ENCODE data around the gene TMEM140.
"Not testable (repeated sequence)": the region's sequence is repeated elsewhere in the genome, so short reads cannot be mapped to it uniquely, and the experiment has no call there.

The TMEM140 gene

DNA sequence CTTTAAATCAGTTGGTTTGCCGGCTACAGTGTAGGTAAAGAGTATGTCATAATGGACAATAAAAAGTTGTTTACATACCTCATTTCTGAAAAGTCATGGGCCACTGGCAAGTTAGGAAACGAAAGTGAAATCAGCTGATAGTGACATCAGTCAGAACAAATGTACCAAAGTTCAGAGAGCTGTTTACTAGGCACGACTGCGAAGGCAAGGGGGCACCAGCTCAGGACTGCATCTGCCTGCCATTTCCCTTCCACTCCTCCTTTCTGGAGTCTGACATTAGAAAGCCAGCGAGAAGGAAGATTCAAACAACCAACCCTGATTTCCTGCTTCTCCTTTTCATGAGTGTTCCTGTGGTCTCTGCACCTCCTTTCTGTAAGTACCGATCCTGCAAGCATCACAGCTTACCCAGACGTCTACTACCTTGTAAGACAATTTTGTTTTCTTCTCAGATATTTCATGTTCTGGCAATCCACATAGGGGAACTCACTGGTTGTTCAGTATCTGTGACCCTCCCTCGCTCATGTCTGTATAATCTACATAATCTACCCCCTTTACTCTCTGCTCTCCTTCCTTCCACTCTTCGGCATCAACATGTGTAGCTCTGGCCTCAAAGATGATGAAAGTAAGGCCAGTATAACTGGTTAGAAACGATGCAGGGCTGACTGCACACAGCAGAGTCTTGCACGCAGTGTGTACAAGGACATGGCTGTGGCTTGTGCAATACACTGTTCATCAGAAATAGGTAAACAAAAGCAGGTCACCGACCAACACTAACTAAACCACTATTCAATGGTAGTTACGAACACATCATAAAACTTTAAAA, at the start of gene TMEM140:
Gene TMEM140, plus strand, starts transcription at position 174 of the 823 bp plus-strand sequence. CDS start 16,370 bp downstream, outside the sequence.
- H3K27ac Mint-ChIP-seq: peak within 1 kb of the TSS; percentile 92
- H3K36me3 Mint-ChIP-seq (ENCODE audit: low read depth): peaks cover 14% of the 10 kb centered on the region
- H3K4me1 Mint-ChIP-seq (ENCODE audit: low read depth): peaks cover 73% of the 10 kb centered on the region
- no peaks in the 10 kb centered on the region for H3K27me3 Mint-ChIP-seq
- H3K4me3 Mint-ChIP-seq: peak within 1 kb of the TSS; percentile 88
- H3K9me3 Mint-ChIP-seq: no peaks in the 10 kb centered on the region

DNA sequence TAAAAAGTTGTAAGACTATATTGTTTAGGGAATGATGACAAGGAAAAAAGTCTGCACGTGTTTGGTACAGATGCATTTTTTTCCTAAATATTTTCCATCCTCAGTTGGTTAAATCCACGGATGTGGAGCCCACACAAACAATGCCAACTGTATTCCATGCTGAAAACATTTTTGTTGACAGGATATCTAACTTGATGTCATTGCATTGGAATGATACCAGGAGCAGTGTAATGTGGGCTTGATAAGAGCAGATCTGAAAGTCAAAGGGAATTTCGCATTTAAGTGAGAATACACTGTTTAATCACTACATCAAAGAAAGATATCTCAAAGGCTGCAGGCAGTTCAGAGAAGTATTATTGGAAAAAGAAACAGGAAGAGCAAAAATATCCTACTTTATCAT, 49.5 kb upstream of the TMEM140 start:
- Mint-ChIP-seq H3K36me3 (ENCODE audit: low read depth) (no peaks in the 10 kb centered on the region), H3K27ac (no peak overlapping the region), H3K27me3 (no peaks in the 10 kb centered on the region), H3K4me3 (no peak overlapping the region), H3K9me3 (peaks cover 3% of the 10 kb centered on the region), H3K4me1 (ENCODE audit: low read depth) (peaks cover 6% of the 10 kb centered on the region)

DNA sequence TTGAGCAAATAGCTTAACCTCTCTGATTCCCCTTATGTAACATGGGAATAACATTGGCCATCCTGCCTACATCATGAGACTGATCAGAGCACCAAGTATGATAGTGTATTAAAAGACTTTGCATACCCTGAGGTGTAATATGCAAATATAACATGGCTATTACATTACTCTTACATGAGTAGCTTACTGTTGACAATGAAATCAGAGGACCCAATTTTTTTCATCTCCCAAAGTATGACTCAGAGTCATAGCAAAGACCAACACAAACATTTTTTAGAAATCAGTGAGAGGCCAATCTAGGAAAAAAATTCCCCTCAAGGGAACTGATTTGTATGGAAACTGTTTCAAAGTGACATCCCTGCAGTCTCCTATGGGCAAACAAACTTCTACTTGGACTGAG, 47.0 kb upstream of the TMEM140 start:
- Mint-ChIP-seq H3K27me3 (no peaks in the 10 kb centered on the region), H3K36me3 (ENCODE audit: low read depth) (no peaks in the 10 kb centered on the region), H3K4me1 (ENCODE audit: low read depth) (peaks cover 3% of the 10 kb centered on the region), H3K9me3 (peaks cover 3% of the 10 kb centered on the region), H3K4me3 (no peak overlapping the region), H3K27ac (no peak overlapping the region)

DNA sequence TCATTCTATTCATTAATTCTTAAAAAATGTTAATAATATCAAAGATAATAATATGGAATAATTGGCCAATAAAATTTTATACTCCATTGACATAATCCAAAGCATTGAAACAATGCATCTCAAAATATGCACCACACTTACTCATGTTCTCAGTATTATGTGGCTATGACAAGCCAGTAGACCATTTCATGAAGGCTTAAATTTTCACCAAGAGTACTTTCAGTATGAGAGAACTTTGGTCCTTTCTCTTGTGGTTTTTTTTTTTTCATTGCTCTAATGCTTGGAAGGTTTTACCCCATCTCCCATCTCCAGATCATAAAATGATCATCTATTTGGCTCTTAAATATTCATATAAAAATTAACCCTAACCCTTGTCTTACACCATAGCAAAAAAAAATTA, 45.5 kb upstream of the TMEM140 start:
- no peak overlapping the region for H3K27ac Mint-ChIP-seq
- peaks cover 8% of the 10 kb centered on the region for H3K9me3 Mint-ChIP-seq
- H3K27me3 Mint-ChIP-seq: no peaks in the 10 kb centered on the region
- H3K4me3 Mint-ChIP-seq: no peak overlapping the region
- no peaks in the 10 kb centered on the region for H3K36me3 Mint-ChIP-seq (ENCODE audit: low read depth)
- H3K4me1 Mint-ChIP-seq (ENCODE audit: low read depth): peaks cover 3% of the 10 kb centered on the region

DNA sequence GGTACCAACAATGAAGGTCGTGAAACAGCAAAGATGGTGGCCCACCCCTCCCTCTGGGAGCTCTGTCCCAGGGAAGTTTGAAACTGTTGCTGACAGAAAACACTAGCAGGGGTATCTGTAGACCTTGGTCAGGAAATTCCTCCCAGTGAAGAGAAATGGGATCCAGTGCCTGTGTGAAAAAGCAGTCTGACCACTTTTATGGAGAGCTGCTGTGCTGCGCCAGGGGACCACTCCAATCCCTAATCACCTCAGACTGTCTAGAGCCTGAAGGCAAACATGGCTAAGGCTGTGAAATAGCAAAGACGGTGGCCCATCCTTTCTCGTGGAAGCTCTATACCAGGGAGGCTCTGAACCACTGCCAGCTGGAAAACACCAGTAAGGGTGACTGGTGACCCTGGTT, 38.3 kb upstream of the TMEM140 start:
- Mint-ChIP-seq H3K4me1 (ENCODE audit: low read depth) (no peaks in the 10 kb centered on the region), H3K27me3 (no peaks in the 10 kb centered on the region), H3K36me3 (ENCODE audit: low read depth) (no peaks in the 10 kb centered on the region), H3K9me3 (peaks cover 5% of the 10 kb centered on the region), H3K4me3 (no peak overlapping the region), H3K27ac (no peak overlapping the region)

DNA sequence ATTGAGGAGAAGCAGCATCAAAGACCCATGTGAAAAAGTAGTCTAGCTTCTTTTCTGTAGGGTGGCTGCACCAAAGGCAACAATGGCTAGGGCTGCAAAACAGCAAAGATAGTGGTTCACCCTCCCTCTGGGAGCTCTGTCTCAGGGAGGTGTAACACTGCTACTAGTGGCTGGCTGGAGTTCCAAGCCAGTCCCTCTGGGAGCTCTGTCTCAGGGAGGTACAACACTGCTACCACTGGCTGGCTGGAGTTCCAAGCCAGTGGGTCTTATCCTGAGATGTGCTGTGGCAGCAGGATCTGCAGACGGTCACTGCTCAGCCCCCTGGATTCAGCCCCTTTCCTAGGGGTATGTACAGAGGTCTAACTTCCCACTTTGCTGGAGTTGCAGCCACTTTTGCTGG, 37.9 kb upstream of the TMEM140 start:
- no peak overlapping the region for H3K4me3 Mint-ChIP-seq
- H3K27me3 Mint-ChIP-seq: no peaks in the 10 kb centered on the region
- H3K9me3 Mint-ChIP-seq: peaks cover 5% of the 10 kb centered on the region
- H3K4me1 Mint-ChIP-seq (ENCODE audit: low read depth): no peaks in the 10 kb centered on the region
- H3K27ac Mint-ChIP-seq: no peak overlapping the region
- H3K36me3 Mint-ChIP-seq (ENCODE audit: low read depth): no peaks in the 10 kb centered on the region

DNA sequence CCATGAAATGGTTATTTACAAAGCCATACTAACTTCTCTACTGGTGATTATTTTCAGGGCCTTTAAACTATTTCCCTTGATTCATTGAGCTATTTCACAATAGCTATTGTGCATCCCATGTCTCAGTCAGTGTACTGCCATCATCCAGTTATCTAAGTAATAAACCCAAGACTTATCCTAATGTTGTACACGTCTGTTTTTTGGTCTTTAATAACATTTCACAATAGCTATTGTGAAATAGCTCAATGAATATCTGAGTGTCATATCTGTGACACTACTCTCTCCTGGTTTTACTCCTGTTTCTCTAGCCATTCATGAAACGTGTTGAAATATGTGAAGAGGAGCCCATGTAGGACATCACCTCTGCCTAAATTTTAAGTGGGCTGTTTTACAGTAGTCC, 36.5 kb upstream of the TMEM140 start:
- no peaks in the 10 kb centered on the region for H3K36me3 Mint-ChIP-seq (ENCODE audit: low read depth)

DNA sequence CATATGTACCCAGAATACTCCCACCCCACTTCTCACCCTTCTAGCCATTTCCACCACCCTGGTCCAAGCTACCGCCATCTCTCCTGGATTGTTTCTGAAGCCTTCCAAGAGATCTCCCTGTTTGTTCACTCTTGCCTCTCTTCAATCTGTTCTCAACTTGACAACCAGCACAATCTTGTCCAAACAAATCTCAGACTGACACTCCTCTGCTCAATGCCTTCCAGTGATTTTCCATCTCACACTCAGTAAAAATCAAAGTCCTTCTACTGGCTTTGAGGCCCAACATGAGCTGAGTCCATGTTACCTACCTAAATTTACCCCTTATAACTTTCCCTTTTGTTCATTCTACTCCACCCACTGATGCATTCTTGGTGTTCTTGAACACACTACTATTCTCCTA, 33.2 kb upstream of the TMEM140 start:
- peaks cover 4% of the 10 kb centered on the region for H3K36me3 Mint-ChIP-seq (ENCODE audit: low read depth)
- H3K27ac Mint-ChIP-seq: no peak overlapping the region
- no peak overlapping the region for H3K4me3 Mint-ChIP-seq
- H3K27me3 Mint-ChIP-seq: no peaks in the 10 kb centered on the region
- H3K9me3 Mint-ChIP-seq: peaks cover 7% of the 10 kb centered on the region
- no peaks in the 10 kb centered on the region for H3K4me1 Mint-ChIP-seq (ENCODE audit: low read depth)

More for the DNA sequence above, 36.5 kb upstream of the TMEM140 start:
- no peak overlapping the region for H3K27ac Mint-ChIP-seq
- no peaks in the 10 kb centered on the region for H3K4me1 Mint-ChIP-seq (ENCODE audit: low read depth)
- no peak overlapping the region for H3K4me3 Mint-ChIP-seq
- no peaks in the 10 kb centered on the region for H3K9me3 Mint-ChIP-seq
- H3K27me3 Mint-ChIP-seq: no peaks in the 10 kb centered on the region

DNA sequence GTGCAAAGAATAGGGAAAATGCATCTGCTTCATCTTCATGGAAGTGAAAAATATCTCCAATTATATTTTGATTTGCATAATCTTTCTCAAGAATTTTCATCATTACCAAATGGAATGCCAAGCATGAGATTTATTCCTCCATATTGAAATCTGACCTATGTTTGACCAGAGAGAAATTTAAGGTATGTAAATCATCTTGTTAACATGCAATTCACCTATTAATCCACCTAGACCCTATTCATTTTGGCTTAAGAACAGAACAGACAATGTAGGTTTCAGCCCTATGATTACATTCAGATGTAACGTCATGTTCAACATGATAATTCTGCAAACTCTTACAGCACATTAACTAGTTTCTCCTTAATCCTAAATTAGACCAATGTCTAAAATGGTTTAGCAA, 30.8 kb upstream of the TMEM140 start:
- H3K27me3 Mint-ChIP-seq: no peaks in the 10 kb centered on the region
- H3K4me1 Mint-ChIP-seq (ENCODE audit: low read depth): no peaks in the 10 kb centered on the region
- H3K9me3 Mint-ChIP-seq: peaks cover 17% of the 10 kb centered on the region
- no peak overlapping the region for H3K4me3 Mint-ChIP-seq
- H3K27ac Mint-ChIP-seq: no peak overlapping the region
- peaks cover 15% of the 10 kb centered on the region for H3K36me3 Mint-ChIP-seq (ENCODE audit: low read depth)

DNA sequence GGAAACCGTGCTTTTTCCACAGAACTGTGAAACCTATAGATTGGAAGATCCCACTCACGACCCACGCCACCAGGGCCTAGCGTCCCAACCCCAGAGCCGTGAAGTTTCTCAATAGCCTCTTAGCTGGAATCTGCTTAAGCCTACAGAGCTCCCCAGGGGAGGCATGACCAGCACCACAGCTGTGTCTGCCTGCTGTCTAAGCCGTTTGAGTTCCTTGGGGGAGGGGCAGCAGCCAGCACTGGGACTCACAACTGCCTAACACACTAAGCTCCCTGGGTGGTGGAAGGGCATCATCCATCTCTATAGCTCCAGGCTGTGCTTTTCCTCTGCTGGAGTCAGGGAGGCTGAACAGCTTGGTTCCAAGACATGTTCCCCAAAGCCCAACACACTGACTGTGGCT, 26.0 kb upstream of the TMEM140 start:
- no peak overlapping the region for H3K27ac Mint-ChIP-seq
- H3K27me3 Mint-ChIP-seq: no peaks in the 10 kb centered on the region
- peaks cover 21% of the 10 kb centered on the region for H3K36me3 Mint-ChIP-seq (ENCODE audit: low read depth)
- H3K4me1 Mint-ChIP-seq (ENCODE audit: low read depth): no peaks in the 10 kb centered on the region
- H3K4me3 Mint-ChIP-seq: no peak overlapping the region
- peaks cover 41% of the 10 kb centered on the region for H3K9me3 Mint-ChIP-seq

DNA sequence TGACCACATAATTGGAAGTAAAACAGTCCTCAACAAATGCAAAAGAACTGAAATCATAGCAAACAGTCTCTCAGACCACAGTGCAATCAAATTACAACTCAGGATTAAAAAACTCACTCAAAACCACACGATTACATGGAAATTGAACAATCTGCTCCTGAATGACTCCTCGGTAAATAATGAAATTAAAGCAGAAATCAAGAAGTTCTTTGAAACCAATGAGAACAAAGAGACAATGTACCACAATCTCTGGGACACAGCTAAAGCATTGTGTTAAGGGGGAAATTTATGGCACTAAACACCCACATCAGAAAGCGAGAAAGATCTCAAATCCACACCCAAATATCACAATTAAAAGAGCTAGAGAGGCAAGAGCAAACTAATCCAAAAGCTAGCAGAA, 23.2 kb upstream of the TMEM140 start:
- Mint-ChIP-seq H3K9me3 (peaks cover 33% of the 10 kb centered on the region), H3K36me3 (ENCODE audit: low read depth) (peaks cover 17% of the 10 kb centered on the region)
- not testable (repeated sequence) for H3K4me3 Mint-ChIP-seq; H3K27me3 Mint-ChIP-seq; H3K4me1 Mint-ChIP-seq (ENCODE audit: low read depth); H3K27ac Mint-ChIP-seq

DNA sequence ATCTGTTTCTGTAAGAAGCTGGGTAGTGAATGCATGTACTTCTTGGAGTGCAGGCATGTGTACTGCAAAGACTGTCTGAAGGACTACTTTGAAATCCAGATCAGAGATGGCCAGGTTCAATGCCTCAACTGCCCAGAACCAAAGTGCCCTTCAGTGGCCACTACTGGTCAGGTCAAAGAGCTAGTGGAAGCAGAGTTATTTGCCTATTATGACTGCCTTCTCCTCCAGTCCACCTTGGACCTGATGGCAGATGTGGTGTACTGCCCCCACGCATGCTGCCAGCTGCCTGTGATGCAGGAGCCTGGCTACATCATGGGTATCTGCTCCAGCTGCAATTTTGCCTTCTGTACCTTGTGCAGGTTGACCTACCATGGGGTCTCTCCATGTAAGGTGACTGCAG, 18.9 kb upstream of the TMEM140 start:
- Mint-ChIP-seq H3K27me3 (no peaks in the 10 kb centered on the region), H3K36me3 (ENCODE audit: low read depth) (peaks cover 11% of the 10 kb centered on the region), H3K9me3 (peaks cover 31% of the 10 kb centered on the region), H3K4me1 (ENCODE audit: low read depth) (no peaks in the 10 kb centered on the region), H3K27ac (no peak overlapping the region), H3K4me3 (no peak overlapping the region)

DNA sequence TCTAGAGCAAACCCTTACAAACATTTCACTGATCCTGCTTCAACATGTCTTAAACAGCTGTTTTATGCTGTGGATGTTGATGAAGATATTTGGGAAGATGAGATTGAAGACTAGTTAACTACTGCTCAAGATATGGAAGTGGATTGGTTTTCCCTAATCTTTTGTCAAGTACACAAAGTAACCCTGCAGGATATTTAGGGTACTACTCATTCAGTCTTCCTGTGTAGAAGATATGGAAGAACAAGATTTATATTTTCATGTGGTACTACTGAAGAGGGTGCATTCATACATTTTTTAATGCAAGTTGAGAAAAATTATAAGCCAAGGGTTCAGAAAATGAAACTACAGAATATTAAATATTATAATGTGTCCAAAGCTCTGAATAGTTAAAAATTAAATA, 18.3 kb upstream of the TMEM140 start:
- Mint-ChIP-seq H3K27ac (no peak overlapping the region), H3K4me3 (no peak overlapping the region), H3K9me3 (peaks cover 28% of the 10 kb centered on the region), H3K36me3 (ENCODE audit: low read depth) (peaks cover 11% of the 10 kb centered on the region), H3K4me1 (ENCODE audit: low read depth) (no peaks in the 10 kb centered on the region), H3K27me3 (no peaks in the 10 kb centered on the region)

DNA sequence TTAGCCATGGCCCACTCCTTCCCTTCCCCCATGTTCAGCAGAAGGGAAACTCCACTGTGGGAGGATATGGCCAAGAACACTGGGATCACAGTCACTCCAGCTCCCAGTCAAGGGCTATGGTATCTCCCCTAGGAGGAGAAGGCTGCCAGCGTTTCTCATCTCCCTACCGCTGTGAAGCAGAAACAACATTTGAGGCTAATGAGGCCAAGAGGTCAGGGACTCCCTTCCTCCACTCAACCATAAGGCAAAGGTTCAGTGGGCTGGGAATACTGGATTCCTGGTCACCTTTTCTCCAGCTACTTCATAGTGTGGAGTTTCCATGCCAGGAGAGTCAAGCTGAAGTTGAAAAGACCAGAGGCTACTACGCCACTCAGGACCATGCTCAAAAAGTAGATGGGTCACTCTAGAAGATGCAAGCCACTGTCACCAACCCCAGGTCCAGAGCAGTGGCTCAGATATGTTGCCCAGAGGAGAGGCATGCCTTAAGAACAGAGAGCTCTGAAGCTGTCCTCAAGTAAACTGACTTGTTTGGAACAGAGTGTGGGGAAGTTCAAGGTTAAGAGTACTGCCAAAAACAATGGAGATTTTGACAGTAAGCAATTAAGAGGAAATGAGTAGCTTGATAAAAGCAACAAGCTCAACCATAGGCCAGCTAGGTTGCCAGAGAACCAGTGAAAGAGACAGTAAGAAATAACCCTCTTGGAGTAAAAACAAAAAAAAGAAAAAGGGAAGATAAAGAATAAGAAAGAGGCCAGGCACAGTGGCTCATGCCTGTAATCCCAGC, 3.8 kb upstream of the TMEM140 start:
- peak overlapping the region; percentile 10 for H3K27ac Mint-ChIP-seq
- peaks cover 19% of the 10 kb centered on the region for H3K36me3 Mint-ChIP-seq (ENCODE audit: low read depth)
- H3K4me3 Mint-ChIP-seq: no peak overlapping the region
- H3K27me3 Mint-ChIP-seq: no peaks in the 10 kb centered on the region
- peaks cover 13% of the 10 kb centered on the region for H3K9me3 Mint-ChIP-seq
- H3K4me1 Mint-ChIP-seq (ENCODE audit: low read depth): peaks cover 37% of the 10 kb centered on the region

DNA sequence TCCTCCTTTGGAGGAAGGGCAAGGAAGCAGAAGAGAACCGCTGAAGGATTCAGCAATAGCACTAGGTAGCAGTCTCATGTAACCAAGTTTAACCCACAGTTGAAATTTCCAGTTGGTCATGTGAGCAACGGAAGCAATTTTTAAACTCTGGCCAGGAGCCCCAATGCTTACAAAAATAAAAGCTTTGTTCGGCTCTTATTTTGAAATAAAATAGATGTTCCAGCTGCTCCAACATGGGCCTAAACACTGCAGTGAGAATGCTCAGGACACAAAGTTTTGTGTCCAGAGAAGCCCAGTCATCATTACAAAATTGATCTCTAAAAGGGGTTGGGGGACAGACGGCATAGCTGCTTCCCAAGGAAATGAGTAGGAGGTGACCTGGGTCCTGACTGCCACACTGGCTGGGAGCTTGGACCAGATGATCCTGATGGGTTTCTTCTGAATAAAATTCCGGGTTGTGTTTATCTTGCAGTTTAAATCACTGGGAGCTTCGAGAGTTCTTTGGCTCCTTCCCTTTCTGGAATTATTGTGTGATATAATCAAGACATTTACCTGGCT, 452 bp upstream of the TMEM140 start:
- Mint-ChIP-seq H3K4me3 (peak overlapping the region; percentile 88), H3K27ac (peak overlapping the region; percentile 92), H3K36me3 (ENCODE audit: low read depth) (peaks cover 7% of the 10 kb centered on the region), H3K4me1 (ENCODE audit: low read depth) (peaks cover 68% of the 10 kb centered on the region), H3K9me3 (no peaks in the 10 kb centered on the region), H3K27me3 (no peaks in the 10 kb centered on the region)
